B cell (primary cell): ENCODE data around the gene ST6GALNAC3. TPM values are rescaled to one million over a fixed set of nuclear protein-coding genes. Genes with fewer than 3 reads are reported as not detected.

Source experiments
- ATAC-seq: fragments of 200-7000 bp; cut with Tn5 transposase; one replicate; pipeline ENCODE4 v1.10.0; 2021; ENCODE audit warnings: low read depth, mild to moderate bottlenecking, moderate number of reproducible peaks, moderate library complexity
- CTCF ChIA-PET: fragments of 350-600 bp; sonication (Branson Sonifier 250); formaldehyde crosslinking; loops from one replicate; lab custom pipeline; 2021; ENCODE audit warnings: antibody characterized with exemption, inconsistent platforms; lab: Charles Lee
- POLR2A ChIA-PET: fragments of 350-600 bp; sonication (Branson Sonifier 250); formaldehyde crosslinking; loops from one replicate; lab custom pipeline; 2021; ENCODE audit warnings: antibody characterized with exemption; lab: Charles Lee
- DNase-seq: peaks from one replicate; pipeline ENCODE4 v3.0.0; 2013
- H2AFZ ChIP-seq: 2 replicates; pipeline ENCODE4 v1.6.1; 2012; ENCODE audit warnings: mild to moderate bottlenecking, low read depth, low read length; ENCODE audit not compliant: insufficient read depth, poor library complexity, severe bottlenecking
- H3K27ac ChIP-seq, 2 donors: 1 replicate in 1 of 2; 2 replicates in 1 of 2; pipeline ENCODE4 v1.5.1; 2012 to 2013; ENCODE audit warnings: low read length in 2 of 2, mild to moderate bottlenecking in 2 of 2, moderate library complexity in 1 of 2
- H3K27me3 ChIP-seq, 4 experiments: fragments of 200-600 bp in 1 of 4; sonication (generic) in 1 of 4; replicated peaks in 1 of 4; 1 replicate in 2 of 4; 2 replicates in 2 of 4; pipeline versions ENCODE4 v1.6.1 to v1.7.0; 2013 to 2016; ENCODE audit warnings: low read length in 3 of 4, mild to moderate bottlenecking in 2 of 4, mixed read lengths in 1 of 4, moderate library complexity in 1 of 4; ENCODE audit not compliant: insufficient read depth in 4 of 4, control insufficient read depth in 3 of 4; ENCODE audit errors: control extremely low read depth in 1 of 4
- H3K36me3 ChIP-seq, 2 experiments: replicated peaks in 1 of 2; 1 replicate in 1 of 2; 2 replicates in 1 of 2; pipeline versions ENCODE4 v1.6.1 to v1.7.1; 2013; ENCODE audit warnings: low read length in 1 of 2; ENCODE audit not compliant: insufficient read depth in 2 of 2, control insufficient read depth in 1 of 2; ENCODE audit errors: control extremely low read depth in 1 of 2, extremely low read depth in 1 of 2
- H3K4me1 ChIP-seq, 2 donors: fragments of 200-600 bp in 1 of 2; sonication (generic) in 1 of 2; 1 replicate in 1 of 2; 2 replicates in 1 of 2; pipeline versions ENCODE4 v1.5.1 to v1.6.1; 2013 to 2017; ENCODE audit warnings: low read length in 2 of 2; ENCODE audit not compliant: control insufficient read depth in 2 of 2, insufficient read depth in 2 of 2
- H3K4me2 ChIP-seq: replicated peaks from 2 replicates; pipeline ENCODE3; 2012; ENCODE audit warnings: mild to moderate bottlenecking, low read depth, low read length; ENCODE audit not compliant: poor library complexity, severe bottlenecking
- H3K4me3 ChIP-seq, 5 experiments: fragments of 200-600 bp in 1 of 5; sonication (generic) in 1 of 5; 1 replicate in 3 of 5; 2 replicates in 2 of 5; pipeline versions ENCODE4 v1.5.1 to v1.7.0; 2011 to 2016; ENCODE audit warnings: low read length in 4 of 5, mild to moderate bottlenecking in 4 of 5, low read depth in 2 of 5, control low read depth in 1 of 5, moderate library complexity in 1 of 5; ENCODE audit not compliant: insufficient read depth in 1 of 5; ENCODE audit errors: control extremely low read depth in 1 of 5, extremely low read depth in 1 of 5
- H3K79me2 ChIP-seq: fragments of 200-600 bp; sonication (generic); one replicate; pipeline ENCODE4 v1.6.0; 2016; ENCODE audit warnings: low read length; ENCODE audit not compliant: control insufficient read depth, insufficient read depth
- H3K9ac ChIP-seq: fragments of 200-600 bp; sonication (generic); 2 replicates; pipeline ENCODE4 v1.6.1; 2017; ENCODE audit warnings: mild to moderate bottlenecking, low read length, moderate library complexity
- H3K9me3 ChIP-seq, 3 donors: one replicate each; pipeline versions ENCODE4 v1.6.1 to v1.7.1; 2013; ENCODE audit warnings: low read length in 2 of 3; ENCODE audit not compliant: control insufficient read depth in 2 of 3, insufficient read depth in 1 of 3; ENCODE audit errors: control extremely low read depth in 1 of 3
- H4K20me1 ChIP-seq: 2 replicates; pipeline ENCODE4 v1.6.0; 2012; ENCODE audit warnings: mild to moderate bottlenecking, low read length; ENCODE audit not compliant: insufficient read depth, control insufficient read depth, poor library complexity, severe bottlenecking
- H3K27ac Mint-ChIP-seq: one replicate; pipeline ENCODE4 v1.8.0; 2021; ENCODE audit warnings: mixed read lengths
- H3K27me3 Mint-ChIP-seq: one replicate; pipeline ENCODE4 v1.8.0; 2021; ENCODE audit warnings: mixed read lengths
- H3K4me1 Mint-ChIP-seq: one replicate; pipeline ENCODE4 v1.8.0; 2021; ENCODE audit warnings: mixed read lengths
- H3K4me3 Mint-ChIP-seq: one replicate; pipeline ENCODE4 v1.8.0; 2021; ENCODE audit warnings: mixed read lengths
- H3K9me3 Mint-ChIP-seq: one replicate; pipeline ENCODE4 v1.8.0; 2022; ENCODE audit warnings: mixed read lengths; ENCODE audit not compliant: insufficient read depth
- CTCF ChIP-seq: fragments of 200-600 bp; IDR thresholded peaks from one replicate; pipeline ENCODE4 v1.8.0; 2022; ENCODE audit warnings: antibody characterized with exemption, mild to moderate bottlenecking
- EZH2 ChIP-seq: IDR thresholded peaks from 2 replicates; pipeline ENCODE4 v1.6.1; 2012; ENCODE audit warnings: borderline replicate concordance, low read depth, mild to moderate bottlenecking, moderate library complexity, low read length; ENCODE audit not compliant: insufficient read depth, poor library complexity, severe bottlenecking
- WGBS: methylation state at CpG from one replicate; pipeline ENCODE4 v1.1.5; 2013; ENCODE audit warnings: missing lambda C conversion rate; ENCODE audit not compliant: insufficient coverage; 5-methylcytosine and 5-hydroxymethylcytosine counted together
- intact Hi-C: fragments of 100-400 bp; cut with micrococcal nuclease; formaldehyde crosslinking; loops from one replicate; pipeline ENCODE4 v1.10.0; 2022
- polyA plus RNA-seq: library from polyadenylated mRNA; depleted of rRNA; stranded (reverse); fragments of >200 nt; gene quantifications from 2 replicates; pipeline ENCODE4 v1.2.3, GENCODE V29; 2012
- total RNA-seq, 2 donors: library from RNA; stranded (reverse); fragments of 120-200 nt in 1 of 2; gene quantifications; 1 replicate in 1 of 2; 2 replicates in 1 of 2; pipeline versions ENCODE4 v1.2.3 to v1.2.4, GENCODE V29; 2013 to 2022

Gene ST6GALNAC3
- total and polyA plus RNA-seq, 2 donors (not counting 1 experiment from before 2014, with no cell fraction given) = 3.0 to 17.3 TPM

- Mint-ChIP-seq H3K9me3 (no peaks in the 10 kb centered on the region), H3K4me1 (peaks cover 45% of the 10 kb centered on the region), H3K4me3 (peak overlapping the region; percentile 68), H3K27ac (peak overlapping the region; percentile 67), H3K27me3 (no peaks in the 10 kb centered on the region)
- H4K20me1 ChIP-seq = no peaks in the 10 kb centered on the region
- peak overlapping the region; percentile 28 for H3K9ac ChIP-seq
- no peak overlapping the region for H2AFZ ChIP-seq
- DNase-seq (peak; percentile 19), ATAC-seq (peak; percentile 91)
- no peaks in the 10 kb centered on the region for H3K9me3 ChIP-seq
- H3K79me2 ChIP-seq = no peaks in the 10 kb centered on the region
- H3K27ac ChIP-seq = peak overlapping the region; percentile 43 to 69
- no peaks in the 10 kb centered on the region for H3K27me3 ChIP-seq
- TF ChIP-seq EZH2 (no peak), CTCF (no peak)
- intact Hi-C loops = loop anchor here (2.0 kb wide), 1 partner anchor 76 kb away; no protein-coding TSS in a partner anchor
- ChIA-PET POLR2A (interaction anchor here (0.9 kb wide), 1 partner anchor 76 kb away, joined by 3 read pairs; no protein-coding TSS in a partner anchor), CTCF (interaction anchor here (1.1 to 1.8 kb wide), 2 partner anchors 140 kb away, joined by 3 to 8 read pairs; no protein-coding TSS in a partner anchor)
- WGBS = no CpG with 5 or more reads among the region's 5 CpGs
- H3K4me2 ChIP-seq = peak overlapping the region; percentile 53
- peak overlapping the region in 3 of 5 experiments; percentile 12 to 25 (median 24) for H3K4me3 ChIP-seq
- H3K36me3 ChIP-seq = no peaks in the 10 kb centered on the region
- H3K4me1 ChIP-seq = peaks cover 10 to 52% of the 10 kb centered on the region in 2 donors
Measured at GRCh38 chr1:76294482-76295194, 220.1 kb downstream of the ST6GALNAC3 start.

DNA sequence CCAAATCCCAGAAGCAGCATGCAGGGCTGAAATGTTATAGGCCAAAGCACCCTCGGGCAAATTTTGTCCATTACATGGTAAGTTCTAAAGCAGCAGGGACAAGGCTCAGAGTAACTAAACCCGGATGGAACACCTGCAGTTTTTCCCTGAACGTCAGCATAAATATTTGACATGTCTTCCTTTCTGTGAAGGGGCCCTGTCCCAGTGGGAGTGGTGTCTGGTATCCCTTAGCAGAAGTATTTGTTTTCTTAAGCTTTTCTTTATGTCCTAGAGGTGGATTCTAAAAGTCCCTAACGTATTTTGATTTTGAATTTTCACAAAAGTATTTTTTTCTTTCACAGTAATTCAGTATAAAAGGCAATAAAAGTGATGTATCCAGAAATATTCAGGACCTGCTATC, 223.9 kb downstream of the ST6GALNAC3 start:
- no peak overlapping the region for H3K27ac ChIP-seq
- no peaks in the 10 kb centered on the region for H3K36me3 ChIP-seq
- no peak overlapping the region for H3K9ac ChIP-seq
- ATAC-seq (no peak), DNase-seq (no peak)
- peaks cover 0 to 17% of the 10 kb centered on the region in 2 donors for H3K4me1 ChIP-seq
- TF ChIP-seq CTCF (no peak), EZH2 (no peak)
- no peak overlapping the region for H3K4me2 ChIP-seq
- no peak overlapping the region for H3K4me3 ChIP-seq
- POLR2A ChIA-PET = no interaction called here
- intact Hi-C loops = no loop called here
- H2AFZ ChIP-seq = no peak overlapping the region
- WGBS = 31% methylated on average over 2 of the region's 4 CpGs
- no peak overlapping the region for H3K27ac Mint-ChIP-seq
- H3K4me1 Mint-ChIP-seq = peaks cover 19% of the 10 kb centered on the region
- H3K27me3 ChIP-seq = no peaks in the 10 kb centered on the region
- H3K9me3 Mint-ChIP-seq = no peaks in the 10 kb centered on the region
- H3K27me3 Mint-ChIP-seq = no peaks in the 10 kb centered on the region
- CTCF ChIA-PET = no interaction called here
- no peaks in the 10 kb centered on the region for H3K79me2 ChIP-seq
- no peaks in the 10 kb centered on the region for H4K20me1 ChIP-seq
- H3K9me3 ChIP-seq = no peaks in the 10 kb centered on the region
- no peak overlapping the region for H3K4me3 Mint-ChIP-seq
